ENCODE measurements around the gene SMAGP.
A peak's percentile ranks its signal among the peaks of the same experiment; 100 is the strongest.

SMAGP gene

DNA sequence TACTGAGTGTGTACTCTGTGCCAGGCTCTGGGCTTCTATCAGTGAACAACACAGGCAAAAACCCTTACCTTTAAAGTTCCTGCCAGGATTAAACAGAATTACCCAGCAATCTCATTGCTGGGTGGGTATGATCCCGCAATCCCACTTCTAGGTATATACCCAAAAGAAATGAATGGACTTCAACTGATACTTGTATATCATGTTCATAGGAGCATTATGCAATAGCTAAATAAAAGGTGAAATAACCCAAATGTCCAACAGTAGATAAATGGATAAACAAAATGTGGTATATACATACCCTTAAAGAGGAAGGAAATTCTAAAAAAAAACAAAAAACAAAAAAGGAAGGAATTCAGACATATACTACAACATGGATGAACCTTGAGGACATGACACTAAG, 16.9 kb downstream of the SMAGP start:
- no peak for TF ChIP-seq CTCF (IDR thresholded peaks at IDR 0.05; ENCODE audit: insufficient read depth, low read length)
- TF ChIP-seq REST (IDR thresholded peaks at IDR 0.05; ENCODE audit: insufficient replicate concordance, low read depth), result no peak
- no peak for TF ChIP-seq POLR2AphosphoS5 (IDR thresholded peaks at IDR 0.05; ENCODE audit: low read depth)
- no peak for TF ChIP-seq SPI1 (IDR thresholded peaks at IDR 0.05; ENCODE audit: borderline replicate concordance, low read depth)
- TF ChIP-seq GABPA (IDR thresholded peaks at IDR 0.05; ENCODE audit: low read depth), result no peak

GRCh38 chr12:51247523-51248206, 22.6 kb downstream of the SMAGP start:
- H3K27me3 ChIP-seq (ENCODE audit: insufficient read depth, poor library complexity, severe bottlenecking), result no peaks in the 10 kb centered on the region
- no peak for TF ChIP-seq POLR2AphosphoS5 (IDR thresholded peaks at IDR 0.05; ENCODE audit: low read depth)
- TF ChIP-seq GABPA (IDR thresholded peaks at IDR 0.05; ENCODE audit: low read depth), result no peak
- no peak for TF ChIP-seq SPI1 (IDR thresholded peaks at IDR 0.05; ENCODE audit: borderline replicate concordance, low read depth)
- no peak for TF ChIP-seq REST (IDR thresholded peaks at IDR 0.05; ENCODE audit: insufficient replicate concordance, low read depth)
- no peak for TF ChIP-seq CTCF (IDR thresholded peaks at IDR 0.05; ENCODE audit: insufficient read depth, low read length)
- peak overlapping the region; percentile 76 for H3K27ac ChIP-seq (replicated peaks)
- no peak overlapping the region for H3K4me3 ChIP-seq (replicated peaks; ENCODE audit: insufficient read depth, low read length)
- no peak for DNase-seq (ENCODE audit: low read depth in 1 of 2, low spot score in 1 of 2)

More for the DNA sequence above, 16.9 kb downstream of the SMAGP start:
- H3K4me3 ChIP-seq (replicated peaks; ENCODE audit: insufficient read depth, low read length), result no peak overlapping the region
- DNase-seq (ENCODE audit: low read depth in 1 of 2, low spot score in 1 of 2), result no peak
- H3K27me3 ChIP-seq (ENCODE audit: insufficient read depth, poor library complexity, severe bottlenecking), result no peaks in the 10 kb centered on the region
- H3K27ac ChIP-seq (replicated peaks), result no peak overlapping the region

- peak overlapping the region; percentile 76 for H3K27ac ChIP-seq (replicated peaks)
- no peak overlapping the region for H3K4me3 ChIP-seq (replicated peaks; ENCODE audit: insufficient read depth, low read length)
- no peaks in the 10 kb centered on the region for H3K27me3 ChIP-seq (ENCODE audit: insufficient read depth, poor library complexity, severe bottlenecking)
- peak; percentile 72 to 93 for DNase-seq (ENCODE audit: low read depth in 1 of 2, low spot score in 1 of 2)
- TF ChIP-seq POLR2AphosphoS5 (IDR thresholded peaks at IDR 0.05; ENCODE audit: low read depth) (peak; percentile 92), CTCF (IDR thresholded peaks at IDR 0.05; ENCODE audit: insufficient read depth, low read length) (no peak), GABPA (IDR thresholded peaks at IDR 0.05; ENCODE audit: low read depth) (peak; percentile 71), REST (IDR thresholded peaks at IDR 0.05; ENCODE audit: insufficient replicate concordance, low read depth) (no peak), SPI1 (IDR thresholded peaks at IDR 0.05; ENCODE audit: borderline replicate concordance, low read depth) (peak; percentile 99)
Observed at GRCh38 chr12:51246254-51246853, 23.9 kb downstream of the SMAGP start.

All from HL-60 (cell line).